GM18519 (cell line): ENCODE results near the gene SERTAD1.
"Not testable (repeated sequence)": the region's sequence is repeated elsewhere in the genome, so short reads cannot be mapped to it uniquely, and the experiment has no call there.

Experiments used
- ATAC-seq: cut with Tn5 transposase; IDR thresholded peaks from one replicate; pipeline ENCODE4 v1.9.1; 2021; ENCODE audit warnings: mild to moderate bottlenecking, moderate library complexity; ENCODE audit not compliant: unreplicated experiment, low FRiP score

SERTAD1 gene

DNA sequence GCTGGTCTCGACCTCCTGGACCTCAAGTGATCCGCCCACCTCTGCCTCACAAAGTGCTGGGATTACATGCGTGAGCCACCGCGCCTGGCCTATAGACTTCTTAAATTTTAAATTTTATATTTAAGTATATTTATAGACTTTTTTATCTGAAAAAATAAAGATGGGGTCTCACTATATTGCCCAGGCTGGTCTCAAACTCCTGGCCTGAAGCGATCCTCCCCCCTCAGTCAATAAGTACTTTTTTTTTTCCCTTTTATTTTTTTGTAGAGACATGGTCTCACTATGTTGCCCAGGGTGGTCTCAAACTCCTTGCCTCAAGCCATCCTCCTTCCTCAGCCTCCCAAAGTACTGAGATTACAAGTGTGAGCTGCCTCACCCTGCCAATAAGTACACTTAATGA, 1.9 kb downstream of the SERTAD1 start:
- no peak for ATAC-seq

DNA sequence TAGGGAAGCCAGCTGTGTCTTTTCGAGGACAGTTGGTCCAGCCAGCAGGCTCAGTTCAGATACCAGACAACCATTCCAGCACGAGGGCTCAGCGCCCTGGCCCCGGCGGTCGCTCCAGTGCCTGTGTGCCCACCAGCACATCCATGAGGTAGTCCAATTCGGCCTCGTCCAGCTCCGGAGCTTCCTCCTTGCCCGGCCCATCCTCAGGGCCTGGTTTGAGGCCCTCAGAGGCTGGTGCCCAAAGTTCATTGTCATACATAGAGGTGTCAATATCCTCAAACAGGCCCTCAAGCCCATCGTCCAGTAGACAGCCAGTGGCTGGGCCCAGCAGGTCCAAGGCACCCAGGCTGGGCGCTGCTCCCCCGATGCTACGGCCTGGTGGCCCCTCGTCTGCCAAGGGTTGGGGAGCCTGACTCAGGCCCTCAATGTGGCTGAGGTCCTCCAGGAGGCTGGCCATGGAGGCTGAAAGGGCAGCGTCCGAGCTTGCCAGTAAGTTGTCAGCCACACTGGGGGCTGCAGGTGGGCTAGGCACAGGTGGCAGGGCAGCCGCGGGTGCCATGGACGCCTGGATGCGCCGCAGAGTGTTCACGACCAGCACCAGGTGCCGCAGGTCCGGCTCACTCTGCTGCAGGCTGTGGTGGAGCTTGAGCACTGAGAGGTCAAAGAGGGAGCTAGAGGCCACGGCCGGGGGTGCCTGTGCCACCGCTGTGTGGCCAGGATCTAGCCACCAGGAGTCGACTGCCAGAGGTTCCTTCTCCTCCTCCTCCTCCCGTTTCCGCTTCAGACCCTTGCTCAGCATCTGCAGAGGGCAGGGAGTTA, 2.8 kb downstream of the SERTAD1 start:
- ATAC-seq = no peak

DNA sequence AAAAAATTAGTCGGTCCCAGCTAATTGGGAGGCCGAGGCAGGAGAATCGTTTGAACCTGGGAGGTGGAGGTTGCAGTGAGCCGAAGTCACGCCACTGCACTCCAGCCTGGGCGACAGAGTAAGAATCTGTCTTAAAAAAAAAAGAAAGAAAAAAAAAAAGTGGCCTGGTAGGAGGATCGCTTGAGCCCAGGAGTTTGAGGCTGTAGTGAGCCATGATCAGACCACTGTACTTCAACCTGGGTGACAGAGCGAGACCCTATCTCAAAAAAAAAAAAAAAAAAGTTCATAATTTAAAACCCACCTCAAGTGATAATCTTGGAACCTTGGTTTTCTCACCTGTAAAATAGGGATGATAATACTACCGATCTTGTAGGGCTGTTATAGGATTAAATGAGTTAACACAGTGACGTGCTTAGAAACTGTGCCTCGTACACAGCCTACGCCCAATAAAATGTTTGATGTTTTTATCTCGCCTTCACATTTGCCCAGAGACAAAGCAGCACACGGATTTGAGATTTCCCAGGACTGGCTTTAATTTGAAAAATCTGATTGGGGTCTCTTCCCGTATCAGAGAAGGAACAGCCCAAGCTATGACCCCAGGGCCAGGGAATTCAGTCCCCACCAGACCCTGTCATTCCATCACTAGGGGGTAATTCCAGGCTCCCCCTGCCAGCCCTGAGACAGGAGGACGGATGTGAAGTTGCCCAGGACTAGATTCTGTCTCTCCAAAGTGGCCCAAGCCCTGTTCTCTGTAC, 3.6 kb downstream of the SERTAD1 start:
- no peak for ATAC-seq

DNA sequence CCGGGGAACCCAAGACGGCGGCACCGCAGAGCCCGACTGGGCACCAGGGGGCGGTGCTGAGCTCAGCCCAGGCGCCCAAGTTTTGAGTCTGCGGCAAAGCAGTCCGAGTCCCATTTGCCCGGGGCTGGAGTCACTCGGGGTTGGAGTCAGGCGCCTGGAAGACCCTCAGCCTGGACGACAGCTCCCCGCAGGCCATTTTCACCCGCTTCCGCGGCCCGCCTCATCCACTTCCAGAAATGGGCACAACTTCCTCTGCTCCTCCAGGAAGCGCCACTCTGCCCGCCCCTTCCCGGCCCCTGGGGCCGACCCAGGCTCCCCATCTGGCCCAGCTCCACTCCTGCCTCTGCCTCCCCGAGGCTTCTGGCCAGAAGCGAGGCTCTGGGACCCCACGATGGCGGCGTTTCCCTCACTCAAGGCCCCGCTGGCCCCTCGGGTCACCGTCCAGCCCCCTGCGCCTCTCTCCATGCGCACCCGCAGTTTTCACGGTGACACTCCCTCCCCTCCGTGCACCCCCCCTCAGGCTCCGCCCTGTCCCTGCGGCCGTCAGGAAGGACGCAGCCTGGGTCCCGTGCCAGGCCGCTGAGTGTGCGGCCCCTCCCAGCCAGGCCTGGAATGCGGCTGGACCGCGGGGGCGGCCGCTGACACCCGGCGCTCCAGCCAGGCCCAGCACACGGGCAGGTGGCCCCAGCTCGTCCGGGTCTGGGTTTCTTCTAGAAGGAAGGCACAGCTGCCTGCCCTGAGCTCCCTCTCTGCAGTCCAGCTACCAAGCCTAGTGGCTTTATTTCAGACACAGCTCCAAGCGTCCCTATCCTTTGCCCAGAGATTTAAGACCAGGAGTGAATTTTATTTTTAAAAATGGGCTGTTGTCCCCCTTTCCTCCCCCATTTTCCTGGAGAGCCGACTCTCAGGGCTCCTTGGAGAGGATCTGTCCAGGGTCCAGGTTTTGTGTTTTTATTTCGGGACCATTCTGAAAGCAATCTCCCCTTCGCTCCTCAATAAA, 4.7 kb downstream of the SERTAD1 start:
- no peak for ATAC-seq

DNA sequence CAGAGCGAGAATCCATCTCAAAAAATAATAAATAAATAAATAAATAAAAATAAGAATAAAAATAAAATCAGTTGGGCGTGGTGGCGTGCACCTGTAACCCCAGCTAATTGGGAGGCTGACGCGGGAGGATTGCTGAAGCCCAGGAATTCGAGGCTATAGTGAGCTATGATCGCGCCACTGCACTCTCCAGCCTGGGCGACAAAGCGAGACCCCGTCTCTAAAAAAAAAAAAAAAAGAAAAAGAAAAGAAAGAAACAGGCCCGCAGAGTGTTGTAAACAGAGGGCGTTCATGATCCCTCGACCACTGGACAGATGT, 5.4 kb downstream of the SERTAD1 start:
- no peak for ATAC-seq

DNA sequence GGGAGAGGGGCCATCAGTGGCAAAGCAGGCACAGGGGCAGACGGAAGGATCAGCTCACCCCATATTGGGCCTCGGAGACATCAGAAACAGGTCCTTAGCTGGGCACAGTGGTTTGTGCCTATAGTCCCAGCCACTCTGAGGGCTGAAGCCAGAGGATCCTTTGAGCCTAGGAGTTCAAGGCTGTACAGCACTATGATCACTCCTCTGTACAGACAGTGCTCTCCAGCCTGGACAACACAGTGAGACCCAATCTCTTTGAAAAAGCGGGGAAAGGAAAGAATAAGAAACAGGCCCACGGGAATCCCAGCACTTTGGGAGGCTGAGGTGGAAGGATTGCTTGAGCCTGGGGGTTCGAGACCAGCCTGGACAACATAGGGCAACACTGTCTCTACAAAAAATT, 6.0 kb downstream of the SERTAD1 start:
- ATAC-seq = no peak

DNA sequence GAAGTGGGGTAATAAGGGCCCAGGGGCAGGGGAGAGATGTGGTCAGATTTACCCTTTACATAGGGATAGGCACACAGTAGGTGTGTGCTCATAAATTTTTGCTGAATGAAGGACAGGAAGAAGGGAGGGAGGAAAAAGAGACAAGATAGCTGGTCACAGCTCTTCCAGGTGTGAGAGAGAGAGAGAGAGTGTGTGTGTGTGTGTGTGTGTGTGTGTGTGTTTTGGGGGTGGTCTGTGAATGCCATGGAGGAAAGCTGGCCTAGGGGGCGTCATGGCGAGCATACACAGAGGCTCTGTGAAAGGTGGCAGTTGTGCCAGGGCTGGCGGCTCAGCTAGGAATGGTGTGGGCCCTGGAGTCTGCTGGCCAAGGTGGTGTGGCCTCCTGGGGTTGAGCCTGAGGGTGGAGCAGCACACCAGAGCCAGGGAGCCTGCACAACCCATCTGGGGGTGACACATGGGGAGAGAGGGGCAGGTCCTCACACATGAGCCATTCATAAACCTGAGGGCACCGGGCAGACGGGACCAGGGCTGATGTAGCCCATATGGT, 6.7 kb downstream of the SERTAD1 start:
- ATAC-seq = no peak

DNA sequence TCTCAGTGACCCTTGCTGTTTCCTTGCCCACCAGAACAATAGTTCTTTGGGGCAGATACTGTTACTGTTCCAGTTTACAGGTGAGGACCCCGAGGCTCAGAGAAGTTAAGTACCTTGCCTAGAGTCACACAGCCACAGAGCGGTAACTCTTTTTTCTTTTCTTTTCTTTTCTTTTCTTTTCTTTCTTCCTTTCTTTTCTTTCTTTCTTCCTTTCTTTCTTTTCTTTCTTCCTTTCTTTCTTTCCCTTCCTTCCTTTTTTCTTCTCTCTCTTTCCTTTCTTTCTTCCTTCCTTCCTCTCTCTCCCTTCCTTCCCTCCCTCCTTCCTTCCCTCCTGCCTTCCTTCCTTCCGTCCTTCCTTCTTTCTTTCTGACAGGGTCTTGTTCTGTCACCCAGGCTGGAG, 7.8 kb downstream of the SERTAD1 start:
- no peak for ATAC-seq

DNA sequence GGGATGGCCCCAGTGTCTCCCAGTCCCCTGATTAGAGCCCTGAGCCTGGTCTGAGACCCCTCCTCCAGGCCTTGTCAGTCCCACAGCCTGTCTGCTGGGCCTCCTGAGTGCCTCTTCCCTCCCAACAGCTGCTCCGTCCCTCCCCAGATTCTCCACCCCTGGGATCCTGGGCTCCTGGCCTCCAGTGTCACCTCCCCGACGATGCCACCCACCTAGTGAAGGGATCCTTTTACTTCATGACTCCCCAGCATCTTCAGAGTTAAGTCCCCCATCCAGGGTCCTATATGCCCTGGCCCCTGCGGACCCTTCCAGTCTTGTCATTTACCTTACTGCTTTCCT, 8.2 kb downstream of the SERTAD1 start:
- ATAC-seq = no peak

DNA sequence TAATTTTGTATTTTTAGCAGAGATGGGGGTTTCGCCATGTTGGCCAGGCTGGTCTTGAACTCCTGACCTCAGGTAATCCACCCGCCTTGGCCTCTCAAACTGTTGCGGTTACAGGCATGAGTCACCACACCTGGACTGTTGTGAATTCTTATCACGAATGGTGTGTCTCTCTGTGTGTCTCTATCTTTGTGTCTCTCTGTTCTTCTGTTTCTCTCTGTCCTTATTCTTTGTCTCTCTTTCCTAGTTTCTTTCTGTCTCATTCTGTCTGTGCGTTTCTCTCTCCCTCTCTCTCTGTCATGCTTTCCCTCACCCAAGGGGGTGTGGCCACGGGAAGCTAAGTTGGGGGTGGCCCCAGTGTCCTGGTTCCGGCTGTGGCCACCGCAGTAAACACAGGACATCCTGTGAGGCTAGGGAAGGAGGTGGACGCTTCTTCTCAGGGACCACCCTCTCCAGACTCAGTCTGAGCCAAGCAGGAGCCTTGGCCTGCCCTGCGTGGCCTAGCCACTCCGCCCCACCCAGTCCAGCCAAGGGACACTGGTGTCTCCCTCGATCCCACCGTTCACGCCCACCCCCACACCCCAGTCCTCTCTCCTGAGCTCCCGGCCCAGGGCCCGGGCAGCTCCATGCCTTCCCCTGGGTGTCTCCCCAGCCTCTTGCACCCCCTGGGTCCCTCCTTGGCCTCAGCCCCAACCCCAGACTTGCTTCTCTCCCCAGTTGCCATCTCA, 8.7 kb downstream of the SERTAD1 start:
- no peak for ATAC-seq

DNA sequence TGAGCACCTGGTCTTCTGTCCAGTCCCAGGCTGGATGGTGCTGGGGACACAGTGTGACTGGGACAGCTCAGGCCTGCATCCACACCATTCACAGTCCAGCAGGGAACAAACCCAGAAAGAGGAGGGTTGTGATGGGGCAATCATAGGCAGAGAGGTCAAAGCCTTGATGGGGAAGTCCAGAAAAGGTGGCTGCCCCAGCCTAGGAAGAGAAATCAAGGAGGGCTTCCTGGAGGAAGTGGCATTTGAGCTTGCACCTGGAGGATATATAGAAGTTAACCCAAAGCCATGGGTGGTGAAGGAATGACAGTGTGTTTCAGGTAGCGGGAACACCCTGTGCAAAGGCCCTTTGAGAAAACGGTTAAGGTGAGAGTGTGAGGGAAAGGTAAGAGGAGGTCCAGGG, 10.0 kb downstream of the SERTAD1 start:
- no peak for ATAC-seq

DNA sequence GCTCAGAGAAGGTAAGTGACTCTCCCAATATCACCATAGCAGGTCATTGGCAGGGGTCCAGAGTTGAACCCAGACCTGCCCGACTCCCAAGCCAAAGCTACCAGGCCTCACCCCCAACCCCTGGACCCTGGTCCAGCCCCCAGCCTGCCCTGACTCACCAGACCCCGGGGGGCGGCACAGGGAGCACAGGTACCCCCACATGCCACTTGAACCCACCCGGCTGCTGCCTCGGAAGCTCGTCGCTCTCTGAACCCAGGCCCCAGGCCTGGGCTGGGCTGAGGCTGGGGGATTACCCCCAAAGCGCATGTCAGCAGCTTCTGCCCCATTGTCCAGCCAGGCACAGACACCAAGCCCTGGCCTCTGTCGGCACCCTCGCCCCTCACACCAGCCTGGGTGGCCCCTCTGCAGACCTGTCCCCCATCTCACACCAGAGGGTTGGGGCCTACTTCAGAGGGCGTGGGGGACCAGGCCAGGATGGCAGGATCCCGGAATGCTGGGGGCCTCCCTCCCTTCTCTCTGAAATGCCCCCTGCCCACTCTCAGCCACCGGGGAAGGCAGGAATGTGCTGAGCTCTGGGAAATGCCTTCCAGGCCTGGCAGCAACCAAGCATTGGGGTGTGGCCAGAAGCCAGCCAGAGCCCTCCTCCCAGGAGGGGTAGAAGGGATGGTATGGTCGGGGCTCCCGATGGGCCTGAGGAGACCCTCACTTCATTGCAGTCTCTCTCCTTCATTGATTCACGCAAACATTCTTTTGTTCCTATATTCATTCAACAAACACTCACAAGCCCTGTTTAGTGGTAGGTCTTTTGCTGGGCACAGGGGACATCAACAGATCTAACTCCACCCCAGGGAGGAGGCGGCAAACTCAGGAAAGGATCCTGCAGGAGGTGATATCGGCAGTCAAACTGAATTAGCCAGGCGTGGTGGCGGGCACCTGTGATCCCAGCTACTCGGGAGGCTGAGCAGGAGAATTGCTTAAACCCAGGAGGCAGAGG, 11.0 kb downstream of the SERTAD1 start:
- ATAC-seq = no peak

DNA sequence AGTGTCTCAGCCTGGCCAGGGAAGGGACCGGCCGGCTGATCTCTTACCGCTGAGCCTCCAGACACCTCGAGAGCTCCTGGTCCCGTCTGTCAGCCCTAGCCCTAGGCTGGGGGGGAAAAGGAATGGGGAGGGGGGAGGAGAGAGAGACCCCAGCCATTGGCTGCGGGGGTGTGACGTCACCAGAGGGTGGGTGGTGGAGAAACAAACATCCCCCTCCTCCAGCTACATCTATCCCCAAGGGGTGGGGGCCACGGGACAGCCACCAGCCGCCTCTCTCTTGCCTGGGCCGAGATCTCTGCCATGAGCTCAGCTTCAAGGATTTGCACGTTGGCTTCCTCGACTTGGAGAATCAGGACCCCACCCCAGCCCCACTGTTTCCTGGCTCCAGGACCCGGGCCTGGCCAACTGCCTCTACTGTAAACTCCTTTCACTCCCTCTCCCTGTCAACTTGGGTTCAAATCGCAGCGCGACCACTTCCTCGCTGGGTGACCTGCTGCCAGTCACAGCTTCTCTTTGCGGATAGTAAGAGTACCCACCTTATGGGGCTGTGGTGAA, 12.4 kb downstream of the SERTAD1 start, which contains the start of gene PRX:
Gene PRX (minus strand): TSS at position 88 of the 555 bp plus-strand sequence. CDS start 5,446 bp downstream, outside the sequence.
- no peak for ATAC-seq

DNA sequence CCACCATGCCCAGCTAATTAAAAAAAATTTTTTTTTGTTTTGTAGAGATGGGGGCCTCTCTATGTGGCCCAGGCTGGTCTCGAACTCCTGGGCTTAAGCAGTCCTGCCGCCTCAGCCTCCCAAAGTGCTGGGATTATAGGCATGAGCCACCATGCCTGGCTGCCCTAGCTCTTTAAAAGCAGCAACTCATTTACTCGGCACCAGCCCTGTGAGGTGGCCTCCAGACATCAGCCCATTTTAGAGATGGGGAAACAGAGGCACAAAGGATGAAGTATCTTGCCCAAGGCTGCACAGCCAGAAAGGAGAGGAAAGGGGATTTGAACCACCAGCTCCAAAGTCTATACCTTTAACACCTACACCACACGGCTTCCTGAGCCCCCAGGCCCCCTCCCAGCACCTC, 12.9 kb downstream of the SERTAD1 start:
- no peak for ATAC-seq

DNA sequence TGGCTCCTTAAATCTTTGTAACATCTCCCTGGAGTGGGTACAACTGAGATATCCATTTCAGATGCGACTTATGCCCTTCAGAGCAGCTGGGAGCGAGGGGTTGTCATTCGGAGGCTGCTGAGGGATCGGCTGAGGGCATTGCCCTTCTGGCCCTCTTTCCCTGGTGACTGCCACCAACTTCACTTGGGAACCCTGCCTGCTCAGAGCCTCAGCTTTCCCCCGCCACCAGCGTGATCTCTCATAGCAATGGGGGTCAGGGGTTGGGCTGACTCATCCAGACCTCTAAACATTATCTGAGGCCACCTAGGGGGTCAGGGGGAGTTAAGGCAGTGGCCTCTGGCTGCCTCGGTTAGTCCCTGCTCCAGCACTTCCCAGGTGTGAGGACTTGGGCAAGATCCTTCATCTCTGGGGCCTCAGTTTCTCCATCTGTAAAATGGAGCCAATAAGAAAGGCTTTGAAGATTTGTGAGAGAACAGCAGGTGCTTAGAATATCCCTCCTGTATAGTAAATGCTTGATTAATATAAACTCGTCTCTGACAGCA, 13.8 kb downstream of the SERTAD1 start:
- ATAC-seq = no peak

DNA sequence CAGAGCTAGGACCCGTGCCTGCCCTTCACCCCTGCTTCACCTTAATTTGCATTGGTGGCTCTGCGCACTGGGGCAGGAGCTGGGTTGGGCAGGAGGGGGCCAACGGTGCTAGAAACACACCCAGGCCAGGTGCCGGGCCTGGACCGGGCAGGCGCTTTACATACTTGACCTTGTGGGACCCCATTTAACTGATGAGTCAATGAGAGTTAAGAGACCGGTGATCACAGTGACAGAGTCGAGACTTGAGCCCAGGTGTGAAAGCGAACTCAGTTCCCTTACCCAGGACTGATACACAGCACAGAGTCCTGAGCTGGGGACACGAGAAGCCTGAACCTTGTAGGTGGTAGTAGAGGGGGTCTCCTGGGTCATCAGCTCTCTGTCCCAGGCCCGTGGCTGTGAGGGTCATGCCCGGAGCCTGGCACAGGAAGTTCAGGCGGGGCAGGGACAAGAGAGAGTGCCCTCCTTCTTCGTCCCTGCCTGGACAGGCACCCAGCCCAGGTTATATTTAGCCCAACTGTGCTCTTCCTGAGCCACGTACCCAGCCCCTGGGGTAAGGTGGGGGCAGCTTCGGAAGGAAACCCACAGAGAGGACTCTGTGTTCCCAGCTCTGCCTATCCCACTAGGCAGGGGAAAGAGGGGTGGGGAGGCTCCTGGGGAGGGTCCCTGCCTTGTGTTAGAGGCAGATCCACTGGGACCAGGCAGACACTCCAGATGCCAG, 14.5 kb downstream of the SERTAD1 start:
- ATAC-seq = no peak

DNA sequence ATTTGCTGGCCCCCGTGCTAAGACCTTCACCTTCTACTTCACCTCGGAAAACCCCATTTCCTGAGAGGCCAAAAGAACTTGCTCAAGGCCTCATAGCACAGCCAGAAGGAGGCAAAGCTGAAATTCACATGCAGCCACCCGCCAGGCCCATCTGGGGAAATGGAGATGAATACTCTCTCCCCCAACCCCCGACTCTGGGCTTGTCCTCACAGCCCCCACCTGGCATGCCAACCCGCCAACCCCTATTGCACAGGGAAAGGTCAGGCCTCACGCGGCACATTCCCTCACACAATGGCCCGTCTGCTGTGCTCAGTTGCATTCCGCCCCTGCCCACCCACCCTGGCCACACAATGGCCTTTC, 15.8 kb downstream of the SERTAD1 start:
- no peak for ATAC-seq

DNA sequence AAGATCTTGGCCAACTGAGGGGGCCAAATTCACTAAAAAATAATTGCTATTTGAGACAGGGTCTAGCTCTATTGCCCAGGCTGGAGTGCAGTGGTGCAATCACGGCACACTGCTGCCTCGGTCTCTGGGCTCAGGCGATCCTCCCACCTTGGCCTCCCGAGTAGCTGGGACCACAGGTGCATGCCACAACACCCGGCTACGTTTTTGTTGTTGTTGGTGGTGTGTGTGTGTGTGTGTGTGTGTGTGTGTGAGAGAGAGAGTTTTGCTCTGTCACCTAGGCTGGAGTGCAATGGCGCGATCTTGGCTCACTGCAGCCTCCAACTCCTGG, 17.2 kb downstream of the SERTAD1 start:
- not testable (repeated sequence) for ATAC-seq
